SK-N-SH (cell line): ENCODE results near the gene GINS3. TPM values are rescaled to one million over a fixed set of nuclear protein-coding genes. Genes with fewer than 3 reads are reported as not detected.

Experiments used
- CTCF ChIA-PET: fragments of 300-600, 350-600 bp; formaldehyde crosslinking; extraction: SDS; loops from one replicate; lab custom pipeline; 2021; lab: Yijun Ruan, JAX
- POLR2A ChIA-PET: fragments of 350-600 bp; sonication (Branson Sonifier 250); formaldehyde crosslinking; extraction: SDS; loops from one replicate; lab custom pipeline; 2020; ENCODE audit warnings: antibody characterized with exemption, inconsistent platforms; lab: Yijun Ruan, JAX
- DNase-seq: peaks from one replicate; pipeline ENCODE4 v3.0.0; 2012
- H2AFZ ChIP-seq: fragments of 200-600 bp; sonication (generic); 2 replicates; pipeline ENCODE4 v1.8.1; 2016; ENCODE audit warnings: antibody characterized with exemption, mild to moderate bottlenecking, low read depth
- H3F3A ChIP-seq: fragments of 200-600 bp; sonication (generic); replicated peaks from 2 replicates; pipeline ENCODE3; 2016; ENCODE audit warnings: antibody characterized with exemption, mild to moderate bottlenecking; ENCODE audit not compliant: insufficient read depth
- H3K27ac ChIP-seq, 2 experiments: fragments of 200-500 bp in 1 of 2; fragments of 200-600 bp in 1 of 2; sonication (Bioruptor generic) in 1 of 2; sonication (generic), shearing (Covaris generic) in 1 of 2; 2 replicates each; pipeline versions ENCODE4 v1.5.1 to v1.6.1; 2014 to 2016; ENCODE audit warnings: low read depth in 2 of 2, inconsistent platforms in 1 of 2, low read length in 1 of 2, mild to moderate bottlenecking in 1 of 2, mixed read lengths in 1 of 2
- H3K27me3 ChIP-seq: fragments of 200-600 bp; sonication (generic), shearing (Covaris generic); 2 replicates; pipeline ENCODE4 v1.6.1; 2016; ENCODE audit warnings: mixed run types; ENCODE audit not compliant: insufficient read depth
- H3K36me3 ChIP-seq, 2 experiments: fragments of 200-500 bp in 1 of 2; fragments of 200-600 bp in 1 of 2; sonication (Bioruptor generic) in 1 of 2; sonication (generic) in 1 of 2; replicated peaks in 1 of 2; 2 replicates each; pipeline versions ENCODE3 to v1.5.1; 2014 to 2016; ENCODE audit warnings: low read length in 1 of 2, mild to moderate bottlenecking in 1 of 2; ENCODE audit not compliant: insufficient read depth in 2 of 2, control insufficient read depth in 1 of 2
- H3K4me1 ChIP-seq, 2 experiments: fragments of 200-500 bp in 1 of 2; fragments of 200-600 bp in 1 of 2; sonication (Bioruptor generic) in 1 of 2; sonication (generic), shearing (Covaris generic) in 1 of 2; 2 replicates each; pipeline versions ENCODE4 v1.5.1 to v1.6.1; 2014 to 2016; ENCODE audit warnings: low read depth in 1 of 2, low read length in 1 of 2, mixed run types in 1 of 2; ENCODE audit not compliant: insufficient read depth in 2 of 2, control insufficient read depth in 1 of 2
- H3K4me2 ChIP-seq: fragments of 200-600 bp; sonication (generic), shearing (Covaris generic); 2 replicates; pipeline ENCODE4 v1.6.1; 2017; ENCODE audit warnings: mixed run types
- H3K4me3 ChIP-seq, 2 experiments: fragments of 200-500 bp in 1 of 2; fragments of 200-600 bp in 1 of 2; sonication (Bioruptor generic) in 1 of 2; sonication (generic), shearing (Covaris generic) in 1 of 2; 2 replicates each; pipeline versions ENCODE4 v1.5.1 to v1.8.1; 2014 to 2016; ENCODE audit warnings: low read depth in 2 of 2, inconsistent platforms in 1 of 2, low read length in 1 of 2, mild to moderate bottlenecking in 1 of 2, mixed read lengths in 1 of 2, moderate library complexity in 1 of 2
- H3K79me2 ChIP-seq: fragments of 200-600 bp; sonication (generic); 2 replicates; pipeline ENCODE4 v1.8.1; 2017; ENCODE audit warnings: mild to moderate bottlenecking; ENCODE audit not compliant: insufficient read depth
- H3K9ac ChIP-seq: fragments of 200-600 bp; sonication (generic); 2 replicates; pipeline ENCODE4 v1.6.1; 2017; ENCODE audit warnings: mixed run types
- H3K9me2 ChIP-seq: fragments of 200-600 bp; sonication (generic); 2 replicates; pipeline ENCODE4 v1.6.1; 2017; ENCODE audit warnings: mixed run types
- H3K9me3 ChIP-seq: fragments of 200-600 bp; sonication (generic); 2 replicates; pipeline ENCODE4 v1.6.1; 2017; ENCODE audit warnings: mixed run types, mild to moderate bottlenecking, moderate library complexity
- H4K20me1 ChIP-seq: fragments of 200-600 bp; sonication (generic); 2 replicates; pipeline ENCODE4 v1.6.1; 2017; ENCODE audit warnings: mild to moderate bottlenecking, mixed run types; ENCODE audit not compliant: insufficient read depth
- CHD2 ChIP-seq: fragments of 150-350 bp; IDR thresholded peaks from 2 replicates; pipeline ENCODE4 v1.6.1; 2018; ENCODE audit warnings: low read length; ENCODE audit not compliant: partially characterized antibody
- EZH2phosphoT487 ChIP-seq: fragments of 200-600 bp; sonication (generic); IDR thresholded peaks from 2 replicates; pipeline ENCODE4 v1.6.1; 2017; ENCODE audit warnings: low read depth, mixed run types, mild to moderate bottlenecking, antibody characterized with exemption, moderate library complexity, borderline replicate concordance
- FOXJ3 ChIP-seq: sonication (generic); formaldehyde crosslinking; IDR thresholded peaks from 2 replicates; pipeline ENCODE4 v1.5.1; 2020; ENCODE audit warnings: mild to moderate bottlenecking, missing genetic modification reagents
- FOXM1 ChIP-seq: IDR thresholded peaks from 2 replicates; pipeline ENCODE4 v1.4.0; 2012; ENCODE audit warnings: low read depth, mild to moderate bottlenecking
- GABPA ChIP-seq: IDR thresholded peaks from 2 replicates; pipeline ENCODE4 v1.4.0; 2012; ENCODE audit warnings: low read depth, mild to moderate bottlenecking
- GATA2 ChIP-seq: sonication (generic); formaldehyde crosslinking; IDR thresholded peaks from 2 replicates; pipeline ENCODE4 v1.5.0; 2020; ENCODE audit warnings: mild to moderate bottlenecking, missing genetic modification reagents
- MEF2A ChIP-seq: IDR thresholded peaks from 2 replicates; pipeline ENCODE4 v1.4.0; 2012; ENCODE audit warnings: low read depth, borderline replicate concordance
- MXI1 ChIP-seq: IDR thresholded peaks from 2 replicates; pipeline ENCODE4 v1.6.1; 2012; ENCODE audit warnings: mild to moderate bottlenecking, low read depth, low read length, improper control_type of control experiment
- POLR2AphosphoS5 ChIP-seq: IDR thresholded peaks from 2 replicates; pipeline ENCODE4 v1.6.1; 2012; ENCODE audit warnings: low read depth, low read length
- RXRA ChIP-seq: IDR thresholded peaks from 2 replicates; pipeline ENCODE4 v1.4.0; 2012; ENCODE audit warnings: low read depth, mild to moderate bottlenecking, borderline replicate concordance
- SIN3A ChIP-seq: IDR thresholded peaks from 2 replicates; pipeline ENCODE4 v1.6.1; 2012; ENCODE audit warnings: low read depth, mild to moderate bottlenecking, low read length, moderate library complexity, borderline replicate concordance
- TAF1 ChIP-seq: IDR thresholded peaks from 2 replicates; pipeline ENCODE4 v1.6.1; 2012; ENCODE audit warnings: low read depth, mild to moderate bottlenecking, low read length, moderate library complexity, borderline replicate concordance
- TCF12 ChIP-seq: IDR thresholded peaks from 2 replicates; pipeline ENCODE4 v1.4.0; 2012
- YY1 ChIP-seq: IDR thresholded peaks from 2 replicates; pipeline ENCODE4 v1.4.0; 2012; ENCODE audit warnings: low read depth, mild to moderate bottlenecking
- WGBS: methylation state at CpG from one replicate; pipeline ENCODE4 v1.1.6; 2017; ENCODE audit warnings: low lambda C conversion rate; 5-methylcytosine and 5-hydroxymethylcytosine counted together
- polyA plus RNA-seq, 3 experiments: library from polyadenylated mRNA; depleted of rRNA; stranded (reverse); fragments of >200 nt; gene quantifications; 2 replicates each; pipeline ENCODE4 v1.2.3, GENCODE V29; 2012
- TF ChIP-seq, protein P1 (sequence below): IDR thresholded peaks from 2 replicates; pipeline ENCODE4 v1.4.0; 2012; ENCODE audit warnings: low read depth, borderline replicate concordance
- TF ChIP-seq, protein P2 (sequence below): IDR thresholded peaks from 2 replicates; pipeline ENCODE4 v1.6.1; 2012; ENCODE audit warnings: mild to moderate bottlenecking, low read depth, low read length, moderate library complexity
- TF ChIP-seq, protein P3 (sequence below): fragments of 150-350 bp; IDR thresholded peaks from 2 replicates; pipeline ENCODE4 v1.6.1; 2017; ENCODE audit warnings: antibody characterized with exemption, low read length, low read depth, borderline replicate concordance
- TF ChIP-seq, protein P4 (sequence below): IDR thresholded peaks from 2 replicates; pipeline ENCODE4; 2012

GINS3 gene
- polyA plus RNA-seq, 1 of the 3 experiments (the other 2 are of a cell fraction): 8.7 TPM

DNA sequence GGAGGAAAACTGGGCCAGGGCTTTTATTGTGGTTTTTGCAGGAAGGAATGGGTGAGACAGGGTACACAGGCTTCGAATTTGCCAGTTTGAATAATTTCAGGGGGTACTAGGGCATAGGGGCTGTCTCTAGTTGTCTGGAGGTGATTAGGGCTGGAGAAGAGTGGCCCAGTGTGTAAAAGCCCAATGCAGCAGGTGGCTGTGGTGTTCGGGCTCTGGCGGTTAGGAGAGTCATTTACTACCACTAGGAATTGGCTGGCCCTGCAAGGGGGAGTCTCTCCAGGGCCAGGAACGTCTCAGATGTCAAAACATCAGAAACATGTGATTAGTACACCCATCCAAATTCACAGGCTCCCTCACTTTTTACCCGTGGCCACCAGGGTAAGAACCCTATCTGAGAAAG, 50.3 kb downstream of the GINS3 start:
- ChIA-PET CTCF (interaction anchor here (0.8 to 1.8 kb wide), 2 partner anchors 11 to 13 kb away, joined by 3 to 4 read pairs; no protein-coding TSS in a partner anchor), POLR2A (no interaction called here)
- no peaks in the 10 kb centered on the region for H3K9me2 ChIP-seq
- no peaks in the 10 kb centered on the region for H3F3A ChIP-seq
- H4K20me1 ChIP-seq: no peaks in the 10 kb centered on the region
- WGBS: 64% methylated on average over 5 of the region's 5 CpGs
- H3K9me3 ChIP-seq: no peaks in the 10 kb centered on the region
- H3K4me2 ChIP-seq: no peak overlapping the region
- TF ChIP-seq MXI1 (no peak), FOXJ3 (CRISPR knock-in tag) (no peak), GABPA (no peak), RXRA (no peak), CHD2 (no peak), FOXM1 (no peak), YY1 (no peak), POLR2AphosphoS5 (no peak), MEF2A (no peak), SIN3A (no peak), TCF12 (no peak), EZH2phosphoT487 (no peak), TAF1 (no peak), GATA2 (no peak)
- TF ChIP-seq, protein P1, sequence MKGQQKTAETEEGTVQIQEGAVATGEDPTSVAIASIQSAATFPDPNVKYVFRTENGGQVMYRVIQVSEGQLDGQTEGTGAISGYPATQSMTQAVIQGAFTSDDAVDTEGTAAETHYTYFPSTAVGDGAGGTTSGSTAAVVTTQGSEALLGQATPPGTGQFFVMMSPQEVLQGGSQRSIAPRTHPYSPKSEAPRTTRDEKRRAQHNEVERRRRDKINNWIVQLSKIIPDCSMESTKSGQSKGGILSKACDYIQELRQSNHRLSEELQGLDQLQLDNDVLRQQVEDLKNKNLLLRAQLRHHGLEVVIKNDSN: no peak
- TF ChIP-seq, protein P2, sequence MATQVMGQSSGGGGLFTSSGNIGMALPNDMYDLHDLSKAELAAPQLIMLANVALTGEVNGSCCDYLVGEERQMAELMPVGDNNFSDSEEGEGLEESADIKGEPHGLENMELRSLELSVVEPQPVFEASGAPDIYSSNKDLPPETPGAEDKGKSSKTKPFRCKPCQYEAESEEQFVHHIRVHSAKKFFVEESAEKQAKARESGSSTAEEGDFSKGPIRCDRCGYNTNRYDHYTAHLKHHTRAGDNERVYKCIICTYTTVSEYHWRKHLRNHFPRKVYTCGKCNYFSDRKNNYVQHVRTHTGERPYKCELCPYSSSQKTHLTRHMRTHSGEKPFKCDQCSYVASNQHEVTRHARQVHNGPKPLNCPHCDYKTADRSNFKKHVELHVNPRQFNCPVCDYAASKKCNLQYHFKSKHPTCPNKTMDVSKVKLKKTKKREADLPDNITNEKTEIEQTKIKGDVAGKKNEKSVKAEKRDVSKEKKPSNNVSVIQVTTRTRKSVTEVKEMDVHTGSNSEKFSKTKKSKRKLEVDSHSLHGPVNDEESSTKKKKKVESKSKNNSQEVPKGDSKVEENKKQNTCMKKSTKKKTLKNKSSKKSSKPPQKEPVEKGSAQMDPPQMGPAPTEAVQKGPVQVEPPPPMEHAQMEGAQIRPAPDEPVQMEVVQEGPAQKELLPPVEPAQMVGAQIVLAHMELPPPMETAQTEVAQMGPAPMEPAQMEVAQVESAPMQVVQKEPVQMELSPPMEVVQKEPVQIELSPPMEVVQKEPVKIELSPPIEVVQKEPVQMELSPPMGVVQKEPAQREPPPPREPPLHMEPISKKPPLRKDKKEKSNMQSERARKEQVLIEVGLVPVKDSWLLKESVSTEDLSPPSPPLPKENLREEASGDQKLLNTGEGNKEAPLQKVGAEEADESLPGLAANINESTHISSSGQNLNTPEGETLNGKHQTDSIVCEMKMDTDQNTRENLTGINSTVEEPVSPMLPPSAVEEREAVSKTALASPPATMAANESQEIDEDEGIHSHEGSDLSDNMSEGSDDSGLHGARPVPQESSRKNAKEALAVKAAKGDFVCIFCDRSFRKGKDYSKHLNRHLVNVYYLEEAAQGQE: no peak
- TF ChIP-seq, protein P3, sequence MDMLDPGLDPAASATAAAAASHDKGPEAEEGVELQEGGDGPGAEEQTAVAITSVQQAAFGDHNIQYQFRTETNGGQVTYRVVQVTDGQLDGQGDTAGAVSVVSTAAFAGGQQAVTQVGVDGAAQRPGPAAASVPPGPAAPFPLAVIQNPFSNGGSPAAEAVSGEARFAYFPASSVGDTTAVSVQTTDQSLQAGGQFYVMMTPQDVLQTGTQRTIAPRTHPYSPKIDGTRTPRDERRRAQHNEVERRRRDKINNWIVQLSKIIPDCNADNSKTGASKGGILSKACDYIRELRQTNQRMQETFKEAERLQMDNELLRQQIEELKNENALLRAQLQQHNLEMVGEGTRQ: no peak
- TF ChIP-seq, protein P4, sequence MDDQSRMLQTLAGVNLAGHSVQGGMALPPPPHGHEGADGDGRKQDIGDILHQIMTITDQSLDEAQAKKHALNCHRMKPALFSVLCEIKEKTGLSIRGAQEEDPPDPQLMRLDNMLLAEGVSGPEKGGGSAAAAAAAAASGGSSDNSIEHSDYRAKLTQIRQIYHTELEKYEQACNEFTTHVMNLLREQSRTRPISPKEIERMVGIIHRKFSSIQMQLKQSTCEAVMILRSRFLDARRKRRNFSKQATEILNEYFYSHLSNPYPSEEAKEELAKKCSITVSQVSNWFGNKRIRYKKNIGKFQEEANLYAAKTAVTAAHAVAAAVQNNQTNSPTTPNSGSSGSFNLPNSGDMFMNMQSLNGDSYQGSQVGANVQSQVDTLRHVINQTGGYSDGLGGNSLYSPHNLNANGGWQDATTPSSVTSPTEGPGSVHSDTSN: no peak
- no peak overlapping the region for H3K4me3 ChIP-seq
- DNase-seq: no peak
- no peaks in the 10 kb centered on the region for H3K27me3 ChIP-seq
- no peak overlapping the region for H2AFZ ChIP-seq
- no peak overlapping the region for H3K27ac ChIP-seq
- no peaks in the 10 kb centered on the region for H3K79me2 ChIP-seq
- no peak overlapping the region for H3K9ac ChIP-seq
- H3K36me3 ChIP-seq: no peaks in the 10 kb centered on the region
- H3K4me1 ChIP-seq: no peaks in the 10 kb centered on the region; a peak in 1 of 4 replicates
